HG02884 (cell line): ENCODE measurements around the gene NPM3.

Experiments
- ATAC-seq: cut with Tn5 transposase; IDR thresholded peaks from one replicate; pipeline ENCODE4 v1.9.1; 2021; ENCODE audit warnings: mild to moderate bottlenecking, moderate library complexity; ENCODE audit not compliant: unreplicated experiment

NPM3 gene

GRCh38 chr10:101760510-101760909 lies 22.7 kb downstream of the NPM3 start:
- no peak for ATAC-seq

DNA sequence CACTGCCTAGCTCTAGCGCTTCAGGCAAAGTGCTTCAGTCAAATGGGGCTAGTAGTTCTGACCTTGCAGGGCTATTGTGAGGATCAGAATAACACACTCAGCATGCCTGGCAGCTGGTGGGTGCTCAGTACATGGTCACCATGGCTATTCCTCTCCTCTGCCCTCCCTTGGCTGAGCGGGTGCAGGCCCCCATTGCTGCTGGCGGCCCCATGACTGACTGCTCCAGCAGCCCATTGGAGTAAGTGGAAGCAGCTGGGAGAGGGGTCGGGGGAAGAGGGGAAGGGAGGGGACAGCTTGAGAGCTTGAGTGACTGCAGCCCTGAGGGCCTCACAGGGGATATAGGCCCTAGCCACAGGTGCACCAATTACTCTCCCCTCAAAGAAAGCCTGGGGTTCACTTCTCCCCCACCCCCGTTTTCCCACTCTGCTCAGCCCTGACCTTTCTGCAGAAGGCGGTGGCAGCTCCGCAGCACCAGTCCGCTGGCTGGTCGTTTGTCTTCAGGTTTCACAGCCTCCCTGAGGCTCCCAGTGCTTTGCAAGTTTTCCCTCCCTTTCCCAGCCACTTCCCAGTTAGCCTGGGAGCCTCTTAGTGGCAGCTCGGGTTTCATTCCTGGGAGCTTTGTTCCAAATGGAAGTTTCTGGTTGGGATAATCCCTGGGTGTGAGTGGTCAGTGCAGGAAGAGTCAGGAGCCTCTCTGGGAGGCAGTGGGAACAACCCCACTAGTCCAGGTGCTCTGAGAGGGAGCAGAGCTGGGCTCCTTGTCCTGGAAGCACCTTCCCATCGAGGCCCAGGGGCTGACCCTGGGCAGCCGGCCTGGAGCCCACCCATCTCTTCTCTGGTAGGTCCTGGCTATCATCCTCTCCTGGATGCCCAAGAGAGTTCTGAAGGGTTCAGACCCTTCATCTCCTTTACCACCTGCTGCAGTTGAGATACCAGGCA lies 23.7 kb downstream of the NPM3 start:
- no peak for ATAC-seq

DNA sequence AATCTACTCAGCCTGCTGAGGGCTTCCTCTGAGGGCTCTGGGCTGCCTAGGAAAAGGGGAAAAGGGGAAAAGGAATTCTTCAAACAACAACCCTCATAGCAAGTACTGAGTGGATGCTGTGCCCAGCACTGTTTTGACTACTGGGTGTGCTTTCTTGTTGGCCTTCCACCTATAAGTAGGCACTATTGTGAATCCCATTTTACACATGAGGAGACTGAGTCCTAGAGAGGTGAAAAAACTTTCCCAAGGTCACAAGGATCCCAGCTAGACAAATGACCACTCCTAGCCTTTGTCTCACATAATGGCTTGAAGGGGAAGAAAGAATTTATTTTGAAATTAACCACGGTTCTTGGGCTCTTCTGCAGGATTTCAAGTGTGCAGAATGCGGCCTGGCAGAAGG lies 24.4 kb downstream of the NPM3 start:
- ATAC-seq = no peak

- ATAC-seq = no peak
Observed at GRCh38 chr10:101752241-101752640, 31.0 kb downstream of the NPM3 start.

DNA sequence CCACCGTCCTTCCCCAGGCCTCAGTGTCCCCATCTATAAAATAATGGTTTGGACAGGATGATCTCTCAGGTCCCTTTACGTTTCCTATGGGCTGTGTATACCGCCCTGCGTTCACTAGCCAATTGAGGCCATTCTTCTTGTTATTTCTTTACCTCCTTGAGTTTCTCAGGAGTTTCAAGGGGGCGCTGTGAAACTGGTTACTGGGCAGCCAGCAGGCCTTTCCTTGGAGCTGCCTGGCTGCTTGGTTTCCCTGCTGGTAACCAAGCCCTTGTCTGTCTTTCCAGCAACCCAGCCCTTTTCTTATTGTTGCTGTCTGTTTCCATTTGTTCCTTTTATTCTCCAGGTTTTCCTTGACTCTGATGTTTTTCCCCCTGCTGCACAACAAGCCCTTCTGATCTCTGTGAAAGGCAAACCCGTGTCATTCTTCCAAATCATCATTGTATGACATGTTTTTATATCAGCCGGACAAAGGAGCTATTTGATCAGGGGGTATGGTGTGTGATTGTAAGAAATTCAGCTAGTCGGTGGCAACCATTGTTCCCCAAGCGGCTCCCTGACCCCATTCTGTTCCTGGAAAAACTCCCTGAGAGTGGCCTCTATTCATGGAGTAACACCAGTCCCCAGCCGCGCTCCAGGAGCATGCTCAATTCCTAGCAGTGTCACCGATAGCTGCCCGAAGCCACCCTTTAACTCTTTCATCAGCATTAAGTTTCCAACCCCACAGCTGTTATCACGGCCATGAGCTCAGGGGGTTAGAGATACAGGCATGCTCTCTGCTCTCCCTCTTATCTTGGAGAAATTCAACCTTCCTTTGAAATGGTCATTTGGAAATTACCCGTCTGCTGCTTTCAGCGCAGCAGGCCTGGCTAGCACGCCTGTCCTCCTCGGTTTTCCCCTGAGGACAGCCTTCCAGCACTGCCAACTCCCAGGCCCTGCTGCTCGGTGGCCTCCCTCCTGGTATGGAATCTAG lies 33.9 kb downstream of the NPM3 start:
- ATAC-seq = no peak

- no peak for ATAC-seq
Observed at GRCh38 chr10:101748496-101748895, 34.8 kb downstream of the NPM3 start.

GRCh38 chr10:101745074-101745696 lies 38.1 kb downstream of the NPM3 start:
- ATAC-seq = no peak

DNA sequence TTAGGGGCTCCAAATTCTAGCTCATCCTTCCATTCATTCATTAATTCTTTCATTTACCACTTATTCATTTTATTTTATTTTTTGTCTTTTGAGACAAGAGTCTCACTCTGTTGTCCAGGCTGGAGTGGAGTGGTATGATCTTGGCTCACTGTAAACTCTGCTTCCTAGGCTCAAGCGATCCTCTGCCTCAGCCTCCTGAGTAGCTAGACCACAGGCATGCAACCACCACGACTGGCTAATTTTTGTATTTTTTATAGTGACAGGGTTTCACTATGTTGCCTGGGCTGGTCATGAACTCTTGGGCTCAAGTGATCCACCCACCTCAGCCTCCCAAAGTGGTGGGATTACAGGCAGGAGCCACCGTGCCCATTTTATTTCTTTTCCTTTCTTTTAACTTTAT lies 39.0 kb downstream of the NPM3 start:
- no peak for ATAC-seq

- no peak for ATAC-seq
Observed at GRCh38 chr10:101741938-101742337, 41.3 kb downstream of the NPM3 start.

GRCh38 chr10:101736666-101737065 lies 46.6 kb downstream of the NPM3 start:
- ATAC-seq = no peak

GRCh38 chr10:101732096-101732495 lies 51.1 kb downstream of the NPM3 start:
- ATAC-seq = no peak
